PFSK-1 (cell line): ENCODE results near the gene ERCC1.

Experiments used
- FOXP2 ChIP-seq: optimal IDR thresholded peaks from 2 replicates; pipeline ENCODE3; 2011; ENCODE audit warnings: borderline replicate concordance, control low read depth, inconsistent platforms; ENCODE audit not compliant: insufficient read depth; ENCODE audit errors: extremely low read length, extremely low read depth
- POLR2AphosphoS5 ChIP-seq: IDR thresholded peaks from 2 replicates; pipeline ENCODE4 v1.6.1; 2012; ENCODE audit warnings: low read depth, mild to moderate bottlenecking, control low read depth, low read length, moderate library complexity
- REST ChIP-seq, 2 experiments: IDR thresholded peaks; 2 replicates each; pipeline versions ENCODE4 v1.6.1 to v1.8.0; 2011 to 2012; ENCODE audit warnings: low read depth in 2 of 2, low read length in 2 of 2, control low read depth in 1 of 2, inconsistent platforms in 1 of 2, mild to moderate bottlenecking in 1 of 2, moderate library complexity in 1 of 2; ENCODE audit not compliant: insufficient read depth in 1 of 2
- SIN3A ChIP-seq: IDR thresholded peaks from 2 replicates; pipeline ENCODE4 v1.6.1; 2012; ENCODE audit warnings: mild to moderate bottlenecking, low read length, moderate library complexity, borderline replicate concordance; ENCODE audit not compliant: insufficient read depth
- TAF1 ChIP-seq: IDR thresholded peaks from 2 replicates; pipeline ENCODE4 v1.6.1; 2012; ENCODE audit warnings: low read length, control low read depth, borderline replicate concordance; ENCODE audit not compliant: insufficient read depth

The ERCC1 gene

GRCh38 chr19:45450012-45450333 lies 26.3 kb upstream of the ERCC1 start:
- TF ChIP-seq POLR2AphosphoS5 (no peak), SIN3A (no peak), FOXP2 (no peak), REST (IDR thresholded peaks at IDR 0.05; ENCODE audit: insufficient read depth in 1 of 2, low read depth in 2 of 2, low read length in 2 of 2) (no peak)

- TF ChIP-seq REST (IDR thresholded peaks at IDR 0.05; ENCODE audit: insufficient read depth in 1 of 2, low read depth in 2 of 2, low read length in 2 of 2), result no peak
- no peak for TF ChIP-seq TAF1
- no peak for TF ChIP-seq SIN3A
- TF ChIP-seq FOXP2, result no peak
- no peak for TF ChIP-seq POLR2AphosphoS5
Observed at GRCh38 chr19:45448887-45449299, 25.2 kb upstream of the ERCC1 start.

- no peak for TF ChIP-seq FOXP2
- TF ChIP-seq SIN3A, result no peak
- TF ChIP-seq POLR2AphosphoS5, result no peak
- TF ChIP-seq REST (IDR thresholded peaks at IDR 0.05; ENCODE audit: insufficient read depth in 1 of 2, low read depth in 2 of 2, low read length in 2 of 2), result no peak
- no peak for TF ChIP-seq TAF1
Observed at GRCh38 chr19:45448425-45448756, 24.7 kb upstream of the ERCC1 start.

- TF ChIP-seq POLR2AphosphoS5 (no peak), FOXP2 (no peak), TAF1 (no peak), REST (IDR thresholded peaks at IDR 0.05; ENCODE audit: insufficient read depth in 1 of 2, low read depth in 2 of 2, low read length in 2 of 2) (no peak), SIN3A (no peak)
Observed at GRCh38 chr19:45446944-45447343, 23.2 kb upstream of the ERCC1 start.

- TF ChIP-seq REST (IDR thresholded peaks at IDR 0.05; ENCODE audit: insufficient read depth in 1 of 2, low read depth in 2 of 2, low read length in 2 of 2) (no peak), TAF1 (no peak), FOXP2 (no peak), SIN3A (no peak), POLR2AphosphoS5 (no peak)
Observed at GRCh38 chr19:45446295-45446694, 22.6 kb upstream of the ERCC1 start.
